ENCODE data around the gene PHACTR1.
"Not testable (repeated sequence)": the region's sequence is repeated elsewhere in the genome, so short reads cannot be mapped to it uniquely, and the experiment has no call there.

PHACTR1 gene

DNA sequence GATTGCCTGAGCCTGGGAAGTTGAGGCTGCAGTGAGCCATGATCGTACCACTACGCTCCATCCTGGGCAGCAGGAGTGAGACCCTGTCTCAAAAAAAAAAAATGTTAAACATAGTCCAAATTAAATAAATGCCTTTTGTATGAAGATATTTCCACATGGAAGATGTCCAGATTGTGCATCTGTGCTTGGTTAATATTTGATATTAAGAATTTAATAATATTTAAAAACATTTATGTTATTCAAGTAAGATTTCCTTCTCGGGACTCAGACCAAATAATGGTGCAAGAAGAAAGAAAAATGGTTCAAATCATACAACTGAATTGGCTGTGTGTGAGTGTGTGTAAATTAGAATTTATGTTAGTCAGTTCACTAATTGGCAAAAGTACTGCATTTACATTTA, 409.3 kb downstream of the PHACTR1 start:
- Histone ChIP-seq H3K18ac (ENCODE audit: low read length) (no peak overlapping the region), H3K27ac (replicated peaks; ENCODE audit: low read length) (no peak overlapping the region), H2AFZ (ENCODE audit: low read length) (no peak overlapping the region), H3K14ac (ENCODE audit: low read length) (no peak overlapping the region), H3K36me3 (replicated peaks in 1 of 2; ENCODE audit: control insufficient read depth in 2 of 2, insufficient read depth in 2 of 2, low read length in 2 of 2) (no peaks in the 10 kb centered on the region), H3K79me1 (ENCODE audit: low read depth, low read length) (no peaks in the 10 kb centered on the region), H2BK12ac (ENCODE audit: low read length) (no peak overlapping the region), H2BK15ac (ENCODE audit: low read length) (no peak overlapping the region), H2BK120ac (ENCODE audit: low read depth, low read length) (no peak overlapping the region), H3K9me3 (replicated peaks in 1 of 2; ENCODE audit: control insufficient read depth in 2 of 2, insufficient read depth in 1 of 2, low read depth in 1 of 2, low read length in 2 of 2) (no peaks in the 10 kb centered on the region), H3K4me3 (ENCODE audit: low read length in 2 of 2) (no peak overlapping the region), H3K9ac (ENCODE audit: low read depth, low read length, poor library complexity) (no peak overlapping the region), H3K27me3 (ENCODE audit: control insufficient read depth in 3 of 3, insufficient read depth in 3 of 3, low read depth in 1 of 3, low read length in 3 of 3) (no peaks in the 10 kb centered on the region), H3K4me1 (ENCODE audit: control insufficient read depth in 2 of 2, insufficient read depth in 1 of 2, low read depth in 1 of 2, low read length in 2 of 2) (no peaks in the 10 kb centered on the region), H3K4me2 (ENCODE audit: insufficient read depth, low read length, poor library complexity, severe bottlenecking) (no peak overlapping the region), H2AK5ac (ENCODE audit: low read depth, low read length) (no peak overlapping the region), H3K23ac (ENCODE audit: low read depth, low read length, poor library complexity) (no peak overlapping the region), H4K91ac (ENCODE audit: low read depth, low read length, poor library complexity) (no peak overlapping the region), H2BK5ac (ENCODE audit: low read length) (no peak overlapping the region), H3K4ac (ENCODE audit: low read length) (no peak overlapping the region), H4K8ac (ENCODE audit: low read depth, low read length) (no peak overlapping the region)
- DNase-seq (ENCODE audit: low spot score): no peak
- no CpG with 5 or more reads among the region's 3 CpGs for WGBS, 2 donors (ENCODE audit: extremely low coverage in 2 of 2, insufficient read length in 2 of 2, insufficient replicate concordance in 1 of 2)

DNA sequence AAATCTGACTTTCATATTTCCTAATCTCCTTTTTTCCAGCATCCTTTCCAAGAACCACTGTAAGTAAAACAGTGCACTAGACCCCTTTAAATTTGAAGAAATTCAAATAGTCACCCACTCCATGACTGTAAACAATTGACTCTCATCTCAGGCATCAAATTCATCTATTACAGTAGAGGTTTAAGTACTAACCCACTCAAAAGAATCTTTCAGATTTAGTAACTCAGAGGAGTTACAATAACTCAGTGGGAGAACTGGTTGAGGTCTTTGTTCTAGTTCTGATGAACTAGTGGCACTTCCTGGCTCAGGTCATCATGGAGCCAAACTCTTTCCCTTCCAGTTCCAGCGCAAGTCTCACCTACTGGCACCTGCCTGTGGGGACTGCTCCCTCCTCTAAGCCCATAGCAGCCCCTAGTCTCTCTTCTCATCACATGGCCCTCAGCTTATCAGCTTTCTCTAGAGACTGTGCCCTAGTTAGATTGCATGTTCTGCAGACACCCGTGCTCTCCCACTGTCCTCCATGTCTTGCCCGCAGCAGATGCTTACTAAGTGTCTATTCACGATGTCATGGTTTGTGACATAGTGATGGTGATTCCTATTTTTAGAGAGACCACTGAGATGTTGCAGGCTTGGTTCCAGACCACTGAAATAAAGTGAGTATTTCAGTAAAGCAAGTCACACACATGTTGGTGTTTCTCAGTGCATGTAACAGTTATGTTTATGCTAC, 415.5 kb downstream of the PHACTR1 start:
- Histone ChIP-seq H2BK12ac (ENCODE audit: low read length) (no peak overlapping the region), H3K4me3 (ENCODE audit: low read length in 2 of 2) (no peak overlapping the region), H3K27ac (replicated peaks; ENCODE audit: low read length) (no peak overlapping the region), H3K36me3 (replicated peaks in 1 of 2; ENCODE audit: control insufficient read depth in 2 of 2, insufficient read depth in 2 of 2, low read length in 2 of 2) (no peaks in the 10 kb centered on the region), H2BK5ac (ENCODE audit: low read length) (no peak overlapping the region), H3K4me2 (ENCODE audit: insufficient read depth, low read length, poor library complexity, severe bottlenecking) (no peak overlapping the region), H3K18ac (ENCODE audit: low read length) (no peak overlapping the region), H3K14ac (ENCODE audit: low read length) (no peak overlapping the region), H3K4me1 (ENCODE audit: control insufficient read depth in 2 of 2, insufficient read depth in 1 of 2, low read depth in 1 of 2, low read length in 2 of 2) (no peaks in the 10 kb centered on the region), H3K27me3 (ENCODE audit: control insufficient read depth in 3 of 3, insufficient read depth in 3 of 3, low read depth in 1 of 3, low read length in 3 of 3) (no peaks in the 10 kb centered on the region), H3K23ac (ENCODE audit: low read depth, low read length, poor library complexity) (no peak overlapping the region), H2BK15ac (ENCODE audit: low read length) (no peak overlapping the region), H3K4ac (ENCODE audit: low read length) (no peak overlapping the region), H2AK5ac (ENCODE audit: low read depth, low read length) (no peak overlapping the region), H4K91ac (ENCODE audit: low read depth, low read length, poor library complexity) (no peak overlapping the region), H3K9me3 (replicated peaks in 1 of 2; ENCODE audit: control insufficient read depth in 2 of 2, insufficient read depth in 1 of 2, low read depth in 1 of 2, low read length in 2 of 2) (no peaks in the 10 kb centered on the region), H2BK120ac (ENCODE audit: low read depth, low read length) (no peak overlapping the region), H3K9ac (ENCODE audit: low read depth, low read length, poor library complexity) (no peak overlapping the region), H4K8ac (ENCODE audit: low read depth, low read length) (no peak overlapping the region), H2AFZ (ENCODE audit: low read length) (no peak overlapping the region), H3K79me1 (ENCODE audit: low read depth, low read length) (no peaks in the 10 kb centered on the region)
- no peak for DNase-seq (ENCODE audit: low spot score)
- WGBS, 2 donors (ENCODE audit: extremely low coverage in 2 of 2, insufficient read length in 2 of 2, insufficient replicate concordance in 1 of 2): no CpG with 5 or more reads among the region's 4 CpGs

GRCh38 chr6:13133894-13134293, 417.3 kb downstream of the PHACTR1 start:
- WGBS, 2 donors (ENCODE audit: extremely low coverage in 2 of 2, insufficient read length in 2 of 2, insufficient replicate concordance in 1 of 2): no CpG with 5 or more reads among the region's 32 CpGs
- H2BK120ac ChIP-seq (ENCODE audit: low read depth, low read length); H2AK5ac ChIP-seq (ENCODE audit: low read depth, low read length); H3K36me3 ChIP-seq (replicated peaks in 1 of 2; ENCODE audit: control insufficient read depth in 2 of 2, insufficient read depth in 2 of 2, low read length in 2 of 2); H3K14ac ChIP-seq (ENCODE audit: low read length); H3K4ac ChIP-seq (ENCODE audit: low read length); H3K4me2 ChIP-seq (ENCODE audit: insufficient read depth, low read length, poor library complexity, severe bottlenecking); H3K79me1 ChIP-seq (ENCODE audit: low read depth, low read length); H3K4me1 ChIP-seq (ENCODE audit: control insufficient read depth in 2 of 2, insufficient read depth in 1 of 2, low read depth in 1 of 2, low read length in 2 of 2); DNase-seq (ENCODE audit: low spot score); H3K9ac ChIP-seq (ENCODE audit: low read depth, low read length, poor library complexity); H4K91ac ChIP-seq (ENCODE audit: low read depth, low read length, poor library complexity); H3K23ac ChIP-seq (ENCODE audit: low read depth, low read length, poor library complexity); H2AFZ ChIP-seq (ENCODE audit: low read length); H4K8ac ChIP-seq (ENCODE audit: low read depth, low read length); H3K27ac ChIP-seq (replicated peaks; ENCODE audit: low read length); H2BK5ac ChIP-seq (ENCODE audit: low read length); H3K9me3 ChIP-seq (replicated peaks in 1 of 2; ENCODE audit: control insufficient read depth in 2 of 2, insufficient read depth in 1 of 2, low read depth in 1 of 2, low read length in 2 of 2); H2BK12ac ChIP-seq (ENCODE audit: low read length); H3K4me3 ChIP-seq (ENCODE audit: low read length in 2 of 2); H3K18ac ChIP-seq (ENCODE audit: low read length); H2BK15ac ChIP-seq (ENCODE audit: low read length); H3K27me3 ChIP-seq (ENCODE audit: control insufficient read depth in 3 of 3, insufficient read depth in 3 of 3, low read depth in 1 of 3, low read length in 3 of 3): not testable (repeated sequence)

DNA sequence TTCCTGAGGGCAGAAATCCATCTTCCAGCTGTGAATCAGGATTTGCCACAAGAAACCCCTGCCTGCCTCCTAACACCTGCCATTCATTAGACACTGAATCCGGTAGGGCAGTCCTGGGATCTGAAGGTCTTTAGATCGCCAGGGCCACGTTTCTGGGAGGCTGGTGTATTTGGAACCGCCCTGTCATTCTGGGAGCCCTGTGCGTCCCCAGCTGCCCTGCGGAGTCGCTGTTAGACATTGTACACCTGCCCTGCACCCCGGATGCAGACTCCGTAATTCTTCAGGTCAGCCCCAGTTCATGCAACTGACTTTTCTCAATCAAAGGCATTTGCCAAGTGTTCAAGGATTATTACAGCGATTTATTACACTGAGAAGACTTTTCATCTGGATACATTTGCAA, 418.6 kb downstream of the PHACTR1 start:
- no peak overlapping the region for H3K18ac ChIP-seq (ENCODE audit: low read length)
- H3K9me3 ChIP-seq (replicated peaks in 1 of 2; ENCODE audit: control insufficient read depth in 2 of 2, insufficient read depth in 1 of 2, low read depth in 1 of 2, low read length in 2 of 2): no peaks in the 10 kb centered on the region
- no peak for DNase-seq (ENCODE audit: low spot score)
- H3K23ac ChIP-seq (ENCODE audit: low read depth, low read length, poor library complexity): no peak overlapping the region
- H3K4me2 ChIP-seq (ENCODE audit: insufficient read depth, low read length, poor library complexity, severe bottlenecking): no peak overlapping the region
- H3K4me3 ChIP-seq (ENCODE audit: low read length in 2 of 2): no peak overlapping the region
- no CpG with 5 or more reads among the region's 10 CpGs for WGBS, 2 donors (ENCODE audit: extremely low coverage in 2 of 2, insufficient read length in 2 of 2, insufficient replicate concordance in 1 of 2)
- H3K27ac ChIP-seq (replicated peaks; ENCODE audit: low read length): no peak overlapping the region
- H2AFZ ChIP-seq (ENCODE audit: low read length): no peak overlapping the region
- no peaks in the 10 kb centered on the region for H3K27me3 ChIP-seq (ENCODE audit: control insufficient read depth in 3 of 3, insufficient read depth in 3 of 3, low read depth in 1 of 3, low read length in 3 of 3)
- no peak overlapping the region for H3K9ac ChIP-seq (ENCODE audit: low read depth, low read length, poor library complexity)
- H3K4me1 ChIP-seq (ENCODE audit: control insufficient read depth in 2 of 2, insufficient read depth in 1 of 2, low read depth in 1 of 2, low read length in 2 of 2): no peaks in the 10 kb centered on the region
- no peaks in the 10 kb centered on the region for H3K36me3 ChIP-seq (replicated peaks in 1 of 2; ENCODE audit: control insufficient read depth in 2 of 2, insufficient read depth in 2 of 2, low read length in 2 of 2)
- no peak overlapping the region for H2BK120ac ChIP-seq (ENCODE audit: low read depth, low read length)
- no peak overlapping the region for H4K91ac ChIP-seq (ENCODE audit: low read depth, low read length, poor library complexity)
- no peak overlapping the region for H2BK5ac ChIP-seq (ENCODE audit: low read length)
- H3K4ac ChIP-seq (ENCODE audit: low read length): no peak overlapping the region
- no peak overlapping the region for H4K8ac ChIP-seq (ENCODE audit: low read depth, low read length)
- H2AK5ac ChIP-seq (ENCODE audit: low read depth, low read length): no peak overlapping the region
- no peak overlapping the region for H2BK12ac ChIP-seq (ENCODE audit: low read length)
- H2BK15ac ChIP-seq (ENCODE audit: low read length): no peak overlapping the region
- H3K79me1 ChIP-seq (ENCODE audit: low read depth, low read length): no peaks in the 10 kb centered on the region
- H3K14ac ChIP-seq (ENCODE audit: low read length): no peak overlapping the region
